GM19023 (cell line): ENCODE results near the gene TTC31.
A peak's percentile ranks its signal among the peaks of the same experiment; 100 is the strongest.
"Not testable (repeated sequence)": the region's sequence is repeated elsewhere in the genome, so short reads cannot be mapped to it uniquely, and the experiment has no call there.

ENCODE experiments used
- ATAC-seq: cut with Tn5 transposase; IDR thresholded peaks from one replicate; pipeline ENCODE4 v1.9.1; 2021; ENCODE audit warnings: mild to moderate bottlenecking, moderate library complexity; ENCODE audit not compliant: unreplicated experiment

The TTC31 gene

GRCh38 chr2:74482801-74483674 is at the start of gene TTC31, which contains the start of gene CCDC142:
TTC31 (plus strand) TSS chr2:74483081; CDS start chr2:74483096, 15 bp downstream.
CCDC142 (minus strand) TSS chr2:74482998; CDS start chr2:74482837, 161 bp downstream.
- peak; percentile 92 for ATAC-seq

- ATAC-seq = no peak
Measured at GRCh38 chr2:74436111-74436805, 46.6 kb upstream of the TTC31 start.

GRCh38 chr2:74436848-74437695 is 45.8 kb upstream of the TTC31 start:
- no peak for ATAC-seq

GRCh38 chr2:74438248-74438647 is 44.6 kb upstream of the TTC31 start:
- ATAC-seq = no peak

- ATAC-seq = no peak
Measured at GRCh38 chr2:74439373-74439772, 43.5 kb upstream of the TTC31 start.

- no peak for ATAC-seq
Measured at GRCh38 chr2:74439803-74440377, 43.0 kb upstream of the TTC31 start.

GRCh38 chr2:74440378-74441169 is 42.3 kb upstream of the TTC31 start:
- ATAC-seq = peak; percentile 91

GRCh38 chr2:74441170-74441689 is 41.7 kb upstream of the TTC31 start:
- no peak for ATAC-seq

GRCh38 chr2:74441690-74442482 is 41.0 kb upstream of the TTC31 start, which contains the start of gene RTKN:
RTKN (minus strand) TSS chr2:74441937; CDS start chr2:74441816, 121 bp downstream.
- ATAC-seq = peak; percentile 37

GRCh38 chr2:74442483-74443297 is 40.2 kb upstream of the TTC31 start:
- ATAC-seq = not testable (repeated sequence)

- no peak for ATAC-seq
Measured at GRCh38 chr2:74444498-74445318, 38.2 kb upstream of the TTC31 start.

GRCh38 chr2:74447230-74447999 is 35.5 kb upstream of the TTC31 start:
- no peak for ATAC-seq

GRCh38 chr2:74448771-74449170 is 34.1 kb upstream of the TTC31 start:
- no peak for ATAC-seq

- ATAC-seq = no peak
Measured at GRCh38 chr2:74450570-74451190, 32.2 kb upstream of the TTC31 start.

GRCh38 chr2:74454654-74455511 is 28.0 kb upstream of the TTC31 start, which contains the start of gene INO80B:
INO80B (plus strand) TSS chr2:74455087; CDS start chr2:74455117, 30 bp downstream.
- ATAC-seq = peak; percentile 35
